HG02943 (cell line): ENCODE results near the gene ZFAND3.
"Not testable (repeated sequence)": the region's sequence is repeated elsewhere in the genome, so short reads cannot be mapped to it uniquely, and the experiment has no call there.

Source experiments
- ATAC-seq: cut with Tn5 transposase; IDR thresholded peaks from one replicate; pipeline ENCODE4 v1.9.1; 2021; ENCODE audit warnings: mild to moderate bottlenecking, low read depth, moderate library complexity; ENCODE audit not compliant: unreplicated experiment

Gene ZFAND3

GRCh38 chr6:37962481-37963080, 143.1 kb downstream of the ZFAND3 start:
- ATAC-seq, result not testable (repeated sequence)

DNA sequence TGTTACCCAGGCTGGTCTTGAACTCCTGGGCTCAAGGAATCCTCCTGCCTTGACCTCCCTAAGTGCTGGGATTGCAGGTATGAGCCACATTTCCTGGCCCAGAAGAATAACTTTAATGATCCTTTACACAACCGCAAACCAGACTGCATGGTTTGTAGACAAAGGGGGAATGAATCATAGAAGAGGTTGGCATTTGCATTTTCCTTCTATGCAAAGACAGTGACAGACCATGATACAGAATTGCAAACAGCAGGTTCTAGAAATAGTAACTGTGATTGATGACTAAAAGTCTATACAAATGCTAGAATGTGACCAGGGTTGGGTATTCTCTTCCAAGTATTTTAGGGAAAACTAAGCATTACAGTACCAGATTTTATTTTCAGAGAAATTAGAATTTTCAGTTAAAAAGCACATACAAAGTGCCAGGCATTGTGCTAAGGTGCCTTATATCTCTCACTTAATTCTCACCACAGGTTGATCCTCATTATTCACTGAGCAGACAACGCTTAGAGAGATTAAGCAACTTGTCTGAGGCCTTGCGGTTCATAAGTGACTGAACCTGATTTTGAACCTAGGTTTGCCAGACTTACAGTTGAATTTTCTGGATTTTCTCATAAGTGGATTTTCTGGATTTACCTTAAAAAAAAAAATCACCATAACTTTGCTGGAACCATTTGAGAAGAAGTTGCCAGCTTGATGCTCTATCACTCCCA, 146.6 kb downstream of the ZFAND3 start:
- ATAC-seq, result no peak

DNA sequence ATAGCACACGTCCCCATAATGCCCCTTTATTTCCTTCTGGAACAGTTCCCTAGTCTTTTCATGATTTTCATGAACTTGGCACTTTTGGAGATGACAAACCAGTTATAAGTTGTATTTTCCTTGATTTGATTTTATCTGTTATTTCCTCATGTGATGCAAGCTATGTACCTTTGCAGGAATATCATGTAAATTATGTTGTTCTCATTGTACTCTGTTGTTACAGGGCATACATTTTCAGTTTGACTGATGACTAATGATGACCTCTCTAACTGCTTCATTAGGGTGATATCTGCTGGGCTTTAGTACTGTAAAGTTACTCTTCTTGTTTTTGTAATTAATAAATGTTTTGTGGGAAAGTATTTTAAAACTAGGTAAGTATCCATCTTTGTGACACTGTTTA, 147.3 kb downstream of the ZFAND3 start:
- ATAC-seq, result no peak

- no peak for ATAC-seq
Observed at GRCh38 chr6:37967651-37968050, 148.1 kb downstream of the ZFAND3 start.

DNA sequence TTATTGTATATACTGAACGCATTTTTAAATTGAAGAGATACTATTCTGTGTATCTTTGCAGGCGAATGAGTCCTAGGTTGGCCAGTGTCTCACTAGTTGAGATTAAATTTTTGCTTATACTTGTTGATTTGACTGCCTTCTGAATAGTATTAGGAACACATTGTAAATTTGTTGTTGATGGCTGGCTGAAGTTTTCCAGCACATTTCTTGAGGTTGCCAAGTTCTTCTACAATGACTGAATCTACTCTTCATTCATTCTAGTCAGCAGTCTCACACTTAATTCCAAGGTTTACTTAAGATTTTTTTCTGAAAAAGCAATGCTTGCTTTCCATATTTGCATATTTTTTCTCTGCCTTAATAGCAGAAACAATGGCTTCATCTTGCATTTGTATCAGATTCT, 151.7 kb downstream of the ZFAND3 start:
- ATAC-seq, result no peak

DNA sequence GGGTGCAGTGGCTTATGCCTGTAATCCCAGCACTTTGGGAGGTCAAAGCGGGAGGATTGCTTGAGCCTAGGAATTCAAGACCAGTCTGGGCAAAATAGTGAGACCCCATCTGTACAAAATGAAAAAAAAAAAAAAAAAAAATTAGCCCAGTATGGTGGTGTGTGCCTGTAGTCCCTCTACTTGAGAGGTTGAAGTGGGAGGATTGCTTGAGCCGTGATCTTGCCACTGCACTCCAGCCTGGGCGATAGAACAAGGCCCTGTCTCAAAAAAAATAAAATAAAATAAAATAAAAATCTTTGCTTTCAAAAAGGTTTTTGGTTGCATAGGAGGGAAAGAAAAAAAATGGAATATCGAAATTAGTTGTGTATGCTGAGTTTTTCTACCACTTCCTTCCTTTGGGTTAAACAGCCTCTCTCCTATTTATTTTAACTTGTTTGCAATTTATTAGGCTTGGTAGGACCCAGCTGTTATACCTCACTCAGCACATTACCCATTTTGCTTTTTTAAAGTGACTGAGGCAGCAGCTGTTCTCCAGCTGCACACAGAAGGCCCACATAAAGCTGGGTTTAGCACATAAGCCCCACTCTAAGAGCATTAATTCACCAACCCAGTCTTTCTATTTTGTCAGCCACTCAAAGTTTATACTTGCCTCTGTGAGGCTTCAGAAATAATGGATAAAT, 152.3 kb downstream of the ZFAND3 start:
- no peak for ATAC-seq

GRCh38 chr6:37972994-37973757, 153.6 kb downstream of the ZFAND3 start:
- no peak for ATAC-seq

DNA sequence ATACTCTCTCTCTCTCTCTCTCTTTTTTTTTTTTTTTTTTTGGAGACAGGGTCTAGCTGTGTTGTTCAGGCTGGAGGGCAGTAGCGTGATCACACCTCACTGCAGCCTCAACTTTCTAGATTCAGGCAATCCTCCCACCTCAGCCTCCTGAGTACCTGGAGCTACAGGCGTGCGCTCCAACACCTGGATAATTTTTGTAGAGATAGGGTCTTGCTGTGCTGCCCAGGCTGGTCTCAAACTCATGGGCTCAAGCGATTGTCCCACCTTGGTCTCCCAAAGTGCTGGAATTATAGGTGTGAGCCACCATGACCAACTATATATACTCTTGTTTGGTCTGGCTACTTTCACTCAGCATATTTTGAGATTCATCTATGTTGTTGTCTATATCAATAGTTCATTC, 154.9 kb downstream of the ZFAND3 start:
- ATAC-seq, result no peak

GRCh38 chr6:37974943-37975342, 155.4 kb downstream of the ZFAND3 start:
- no peak for ATAC-seq

DNA sequence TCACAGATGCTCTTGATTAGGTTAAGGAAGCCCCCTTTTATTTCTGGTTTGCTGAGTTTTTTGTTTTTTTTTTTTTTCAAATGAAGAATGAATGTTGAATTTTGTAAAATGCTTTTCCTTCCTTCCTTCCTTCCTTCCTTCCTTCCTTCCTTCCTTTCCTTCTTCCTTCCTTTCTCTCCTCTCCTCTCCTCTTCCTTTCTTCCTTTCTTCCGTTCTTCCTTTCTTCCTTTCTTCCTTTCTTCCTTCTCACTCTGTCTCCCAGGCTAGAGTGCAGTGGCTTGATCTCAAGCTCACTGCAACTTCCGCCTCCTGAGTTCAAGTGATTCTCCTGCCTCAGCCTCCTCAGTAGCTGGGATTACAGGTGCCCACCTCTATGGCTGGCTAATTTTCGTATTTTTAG, 158.2 kb downstream of the ZFAND3 start:
- ATAC-seq, result no peak

- ATAC-seq, result no peak
Observed at GRCh38 chr6:37979392-37980221, 160.1 kb downstream of the ZFAND3 start.

- ATAC-seq, result no peak
Observed at GRCh38 chr6:37980222-37980595, 160.7 kb downstream of the ZFAND3 start.

DNA sequence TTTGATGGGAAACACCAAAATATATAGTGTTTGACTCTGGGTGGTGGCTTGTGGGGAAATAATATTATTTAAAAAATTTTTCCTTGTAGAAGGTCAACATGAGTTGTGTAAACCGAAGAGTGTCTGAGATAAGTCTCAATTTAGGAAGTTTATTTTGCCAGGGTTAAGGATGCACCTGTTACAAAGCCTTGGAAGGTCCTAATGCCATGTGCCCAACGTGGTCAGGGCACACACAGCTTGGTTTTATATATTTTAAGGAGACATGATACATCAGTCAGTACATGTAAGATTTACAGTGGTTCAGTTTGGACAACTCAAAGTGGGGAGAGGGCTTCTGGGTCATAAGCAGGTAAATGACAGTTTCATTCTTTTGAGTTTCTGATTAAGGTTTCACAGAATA, 162.1 kb downstream of the ZFAND3 start:
- no peak for ATAC-seq

DNA sequence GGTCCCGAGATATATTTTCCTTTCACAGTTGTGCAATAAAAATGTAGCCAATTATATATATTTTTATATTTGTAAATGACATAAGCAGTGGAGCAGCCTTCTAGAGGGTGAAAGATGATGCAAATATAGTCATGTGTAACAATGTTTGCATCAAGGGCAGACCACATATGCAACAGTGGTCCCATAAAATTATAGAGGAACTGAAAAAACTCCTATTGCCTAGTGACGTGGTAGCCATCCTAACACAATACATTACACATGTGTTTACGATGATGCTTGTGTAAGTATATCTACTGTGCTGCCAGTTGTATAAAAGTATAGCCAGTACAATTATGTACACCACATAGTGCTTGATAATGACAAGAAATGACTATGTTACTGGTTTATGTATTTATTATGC, 162.8 kb downstream of the ZFAND3 start:
- ATAC-seq, result no peak

GRCh38 chr6:37983720-37984501, 164.4 kb downstream of the ZFAND3 start:
- ATAC-seq, result no peak

DNA sequence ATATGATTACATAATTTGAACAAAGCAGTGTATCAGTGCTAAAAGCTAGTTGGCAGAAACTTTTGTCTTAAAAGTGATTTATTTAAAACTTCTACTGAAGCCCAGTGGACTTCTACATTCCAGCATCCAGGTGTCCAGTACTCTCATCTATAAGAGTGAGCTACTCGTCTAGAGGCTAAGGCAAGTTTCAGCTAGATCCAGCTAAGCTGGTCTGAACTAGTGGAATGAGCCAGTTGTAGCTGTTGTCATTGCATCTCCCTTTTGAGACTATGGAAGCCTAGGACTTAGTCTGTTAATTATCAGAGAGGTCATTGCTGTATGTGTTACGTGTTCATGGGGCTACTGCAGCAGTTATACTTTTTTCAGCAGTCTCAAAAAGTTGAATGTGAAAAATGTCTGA, 165.1 kb downstream of the ZFAND3 start:
- no peak for ATAC-seq

GRCh38 chr6:37985355-37985754, 165.8 kb downstream of the ZFAND3 start:
- no peak for ATAC-seq

DNA sequence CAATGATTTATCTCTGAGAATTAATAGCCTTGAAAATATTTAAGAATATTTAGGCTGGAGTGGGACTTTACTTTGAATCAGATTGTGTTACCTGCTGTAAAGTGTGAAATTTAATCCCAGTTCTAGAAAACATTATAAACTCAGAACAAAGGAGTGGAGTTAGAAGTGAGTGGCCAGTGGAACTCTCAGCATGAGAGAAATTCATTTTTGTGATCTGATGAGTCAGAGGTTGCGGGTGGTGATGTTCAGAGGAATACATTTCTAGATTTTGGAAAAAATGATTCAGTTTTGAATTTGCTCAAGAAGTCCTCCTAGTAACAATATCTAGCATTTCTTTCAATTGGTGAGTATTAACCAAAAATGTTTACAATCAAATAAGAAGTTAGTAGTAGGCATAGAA, 167.5 kb downstream of the ZFAND3 start:
- no peak for ATAC-seq

DNA sequence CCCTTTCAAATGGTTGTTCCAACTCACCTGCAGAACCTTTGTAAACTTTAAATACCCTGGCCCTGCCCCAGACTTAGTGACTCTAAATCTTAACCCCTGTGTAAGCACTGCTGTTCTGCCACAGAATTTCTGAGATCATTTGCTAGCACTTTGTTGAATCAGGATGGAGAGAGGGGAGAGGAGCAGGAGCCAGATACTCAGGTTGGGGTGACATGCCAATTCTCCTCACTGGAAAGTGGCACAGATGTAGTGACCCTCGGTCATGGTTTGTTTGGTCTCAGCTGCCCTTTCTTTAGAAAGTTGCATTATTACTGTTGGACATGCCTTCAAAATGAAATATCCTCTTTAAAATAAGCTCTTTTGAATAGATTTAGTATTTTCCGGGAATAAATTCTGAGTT, 168.0 kb downstream of the ZFAND3 start:
- ATAC-seq, result no peak

DNA sequence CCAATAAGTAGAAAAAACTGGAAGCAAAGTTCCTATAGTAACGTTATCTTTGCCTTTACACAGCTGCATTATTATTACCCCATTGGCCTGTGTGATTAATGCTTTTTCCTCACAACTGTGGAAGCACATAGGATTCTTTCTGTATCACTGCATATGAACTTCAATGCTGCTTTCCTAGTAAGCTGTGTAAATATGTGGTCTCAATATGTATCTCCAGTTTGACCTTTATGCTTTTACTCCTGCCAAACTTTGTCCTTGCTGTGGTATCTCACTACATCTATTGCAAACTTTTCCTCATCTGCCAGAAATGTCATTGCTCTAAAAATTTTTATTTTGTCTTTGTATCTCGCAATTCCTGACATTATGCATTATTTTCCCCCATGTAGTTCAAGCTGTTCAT, 168.6 kb downstream of the ZFAND3 start:
- no peak for ATAC-seq
